Measurements from ENCODE around the gene MZT2A. TPM values are rescaled to one million over a fixed set of nuclear protein-coding genes. Genes with fewer than 3 reads are reported as not detected.
"Not testable (repeated sequence)": the region's sequence is repeated elsewhere in the genome, so short reads cannot be mapped to it uniquely, and the experiment has no call there.

The MZT2A gene, protein sequence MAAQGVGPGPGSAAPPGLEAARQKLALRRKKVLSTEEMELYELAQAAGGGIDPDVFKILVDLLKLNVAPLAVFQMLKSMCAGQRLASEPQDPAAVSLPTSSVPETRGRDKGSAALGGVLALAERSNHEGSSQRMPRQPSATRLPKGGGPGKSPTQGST
- total RNA-seq = 46.5 TPM
- long read RNA-seq, transcript MZT2A-201 (3 exons, 624 nt) = major isoform, 18 of 32 reads
- long read RNA-seq, partial matches to known transcripts = 4 of 32 reads
- long read RNA-seq, other reads (novel, unspliced or antisense) = 7 of 32 reads

GRCh38 chr2:131492015-131492417 is at the start of gene MZT2A:
Gene MZT2A (minus strand): TSS chr2:131492397. CDS start chr2:131492376, 21 bp downstream.
- DNase-seq; H3K36me3 ChIP-seq; H3K9me3 ChIP-seq; intact Hi-C loops (cut with DNase I); H3K27me3 ChIP-seq: not testable (repeated sequence)
- Histone ChIP-seq H3K4me3 (peak within 1 kb of the TSS; percentile 77), H3K27ac (peak within 1 kb of the TSS; percentile 91), H3K4me1 (peaks cover 21% of the 10 kb centered on the region)
- peak; percentile 3 for ATAC-seq

DNA sequence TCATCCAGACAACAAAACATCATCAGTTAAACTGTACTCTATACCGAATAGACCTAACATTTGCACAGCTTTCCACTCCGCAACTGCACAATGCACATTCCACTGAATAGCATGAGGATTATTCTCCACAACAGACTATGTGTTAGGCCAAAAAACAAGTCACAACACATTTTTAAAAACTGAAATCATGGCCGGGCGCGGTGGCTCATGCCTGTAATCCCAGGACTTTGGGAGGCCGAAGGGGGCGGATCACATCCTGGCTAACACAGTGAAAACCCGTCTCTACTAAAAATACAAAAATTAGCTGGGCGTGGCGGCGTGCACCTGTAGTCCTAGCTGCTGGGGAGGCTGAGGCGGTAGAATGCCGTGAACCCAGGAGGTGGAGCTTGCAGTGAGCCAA is 46.7 kb upstream of the MZT2A start:
- H3K27me3 ChIP-seq; H3K4me3 ChIP-seq; intact Hi-C loops (cut with DNase I); H3K36me3 ChIP-seq; ATAC-seq; H3K4me1 ChIP-seq; DNase-seq; H3K9me3 ChIP-seq; H3K27ac ChIP-seq: not testable (repeated sequence)

DNA sequence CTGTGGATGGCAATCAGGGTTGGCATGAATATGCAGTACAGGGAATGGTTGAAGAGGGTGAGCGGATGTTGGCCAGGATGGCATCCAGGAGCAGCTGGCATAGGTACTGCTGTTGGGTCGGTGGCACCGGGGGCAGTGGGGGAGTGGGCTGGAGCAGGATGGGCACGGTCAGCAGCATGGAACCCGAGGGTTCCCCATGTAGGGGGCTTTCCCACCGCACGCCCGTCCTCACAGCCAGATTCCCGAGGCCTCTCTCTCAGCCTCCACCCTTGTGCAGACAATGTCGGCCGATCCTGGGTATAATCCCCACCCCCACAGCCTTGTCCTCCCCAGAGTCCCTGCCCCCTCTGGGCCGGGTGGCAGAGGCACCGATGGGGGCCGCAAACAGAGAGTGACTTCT is 44.6 kb upstream of the MZT2A start:
- H3K4me3 ChIP-seq; H3K9me3 ChIP-seq; ATAC-seq; intact Hi-C loops (cut with DNase I); H3K4me1 ChIP-seq; H3K27me3 ChIP-seq; DNase-seq; H3K27ac ChIP-seq; H3K36me3 ChIP-seq: not testable (repeated sequence)

DNA sequence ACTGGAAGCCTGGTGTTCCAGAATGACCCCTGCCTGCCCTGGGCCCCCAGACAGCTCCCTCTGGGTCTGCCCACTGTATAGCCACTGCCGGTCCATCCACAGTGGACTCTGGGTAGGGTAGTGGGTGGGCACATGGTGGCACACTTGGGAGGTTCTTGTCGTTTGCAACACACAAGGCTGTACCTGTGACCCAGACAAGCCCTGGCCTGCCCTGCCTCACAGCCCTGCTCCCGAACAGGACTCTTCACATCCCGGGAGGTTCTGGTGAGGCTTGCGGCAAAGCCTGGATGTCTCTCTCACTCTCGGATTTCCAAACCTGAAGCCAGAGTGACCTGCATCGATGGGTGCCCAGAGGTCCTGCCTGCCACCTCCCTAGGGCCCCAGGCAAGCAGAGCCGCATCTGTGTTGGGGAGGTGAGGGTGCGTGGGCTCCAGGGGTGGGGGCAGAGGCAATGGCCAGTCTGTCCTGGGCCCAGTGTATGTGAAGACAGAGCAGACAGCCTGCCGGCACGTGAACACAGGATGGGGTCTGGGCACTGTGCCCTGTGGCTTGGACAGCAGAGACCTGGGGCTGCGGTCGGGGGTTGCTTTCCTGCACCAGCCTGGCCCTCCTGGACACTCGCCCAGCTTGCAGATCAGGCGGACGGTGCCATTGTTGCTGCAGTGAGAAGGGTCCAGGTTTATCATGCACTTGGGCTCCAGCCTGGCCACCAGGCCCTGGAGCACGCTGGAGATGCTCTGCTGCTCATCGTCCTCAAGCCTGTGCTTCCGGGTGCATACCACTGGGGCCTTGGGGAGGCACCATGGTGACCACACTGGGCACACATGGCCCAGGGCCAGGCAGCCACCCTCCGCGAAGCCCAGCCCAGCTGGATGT is 44.0 kb upstream of the MZT2A start:
- H3K4me1 ChIP-seq; H3K27ac ChIP-seq; DNase-seq; H3K27me3 ChIP-seq; H3K9me3 ChIP-seq; ATAC-seq; H3K36me3 ChIP-seq; intact Hi-C loops (cut with DNase I); H3K4me3 ChIP-seq: not testable (repeated sequence)

DNA sequence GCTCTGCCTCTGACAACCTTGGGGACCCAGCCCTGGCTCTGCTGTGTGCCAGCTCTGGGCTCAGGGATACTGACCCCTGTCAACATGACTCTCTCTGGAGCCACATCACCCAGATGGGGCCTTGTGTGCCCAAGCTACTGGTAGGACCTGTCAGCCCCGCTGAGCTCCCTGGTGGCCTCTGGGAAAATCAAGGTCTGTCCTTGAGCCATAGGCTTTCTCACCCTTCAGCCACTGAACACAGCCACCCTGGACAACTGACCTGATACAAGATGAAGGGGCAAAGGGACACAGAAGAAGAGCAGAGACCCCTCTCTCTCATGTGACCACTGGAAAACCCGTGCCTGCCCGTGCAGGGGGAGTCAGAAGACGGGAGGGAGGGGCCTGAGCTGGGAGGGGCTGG is 43.3 kb upstream of the MZT2A start:
- intact Hi-C loops (cut with DNase I) = no loop called here
- Histone ChIP-seq H3K4me1 (no peaks in the 10 kb centered on the region), H3K9me3 (no peaks in the 10 kb centered on the region), H3K4me3 (no peak overlapping the region), H3K36me3 (no peaks in the 10 kb centered on the region), H3K27ac (no peak overlapping the region), H3K27me3 (no peaks in the 10 kb centered on the region)
- TF ChIP-seq, protein P1, sequence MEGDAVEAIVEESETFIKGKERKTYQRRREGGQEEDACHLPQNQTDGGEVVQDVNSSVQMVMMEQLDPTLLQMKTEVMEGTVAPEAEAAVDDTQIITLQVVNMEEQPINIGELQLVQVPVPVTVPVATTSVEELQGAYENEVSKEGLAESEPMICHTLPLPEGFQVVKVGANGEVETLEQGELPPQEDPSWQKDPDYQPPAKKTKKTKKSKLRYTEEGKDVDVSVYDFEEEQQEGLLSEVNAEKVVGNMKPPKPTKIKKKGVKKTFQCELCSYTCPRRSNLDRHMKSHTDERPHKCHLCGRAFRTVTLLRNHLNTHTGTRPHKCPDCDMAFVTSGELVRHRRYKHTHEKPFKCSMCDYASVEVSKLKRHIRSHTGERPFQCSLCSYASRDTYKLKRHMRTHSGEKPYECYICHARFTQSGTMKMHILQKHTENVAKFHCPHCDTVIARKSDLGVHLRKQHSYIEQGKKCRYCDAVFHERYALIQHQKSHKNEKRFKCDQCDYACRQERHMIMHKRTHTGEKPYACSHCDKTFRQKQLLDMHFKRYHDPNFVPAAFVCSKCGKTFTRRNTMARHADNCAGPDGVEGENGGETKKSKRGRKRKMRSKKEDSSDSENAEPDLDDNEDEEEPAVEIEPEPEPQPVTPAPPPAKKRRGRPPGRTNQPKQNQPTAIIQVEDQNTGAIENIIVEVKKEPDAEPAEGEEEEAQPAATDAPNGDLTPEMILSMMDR (IDR thresholded peaks at IDR 0.05) = no peak
- no peak for DNase-seq
- no peak for ATAC-seq

DNA sequence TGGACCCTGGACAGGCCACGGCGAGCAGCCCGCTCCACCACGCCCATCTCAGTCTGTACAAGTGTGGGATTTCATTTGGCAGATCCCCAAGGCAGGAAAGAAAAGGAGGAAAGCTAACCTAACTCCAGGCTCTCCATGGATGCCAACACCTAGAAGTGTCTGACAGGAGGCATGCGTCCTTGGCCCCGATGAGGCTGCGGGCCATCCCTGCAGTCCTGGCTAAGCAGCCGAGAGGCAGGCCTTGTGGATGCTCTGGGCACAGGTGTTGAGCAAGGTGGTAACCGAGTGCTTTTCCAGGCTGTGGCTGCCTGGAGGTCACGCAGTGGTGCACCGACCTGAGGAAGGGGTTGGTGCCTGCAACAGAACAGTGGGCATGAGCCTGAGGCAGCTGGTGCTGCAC is 42.8 kb upstream of the MZT2A start:
- H3K27me3 ChIP-seq; H3K9me3 ChIP-seq; H3K27ac ChIP-seq; H3K4me1 ChIP-seq; DNase-seq; ATAC-seq; H3K36me3 ChIP-seq; H3K4me3 ChIP-seq; intact Hi-C loops (cut with DNase I): not testable (repeated sequence)

DNA sequence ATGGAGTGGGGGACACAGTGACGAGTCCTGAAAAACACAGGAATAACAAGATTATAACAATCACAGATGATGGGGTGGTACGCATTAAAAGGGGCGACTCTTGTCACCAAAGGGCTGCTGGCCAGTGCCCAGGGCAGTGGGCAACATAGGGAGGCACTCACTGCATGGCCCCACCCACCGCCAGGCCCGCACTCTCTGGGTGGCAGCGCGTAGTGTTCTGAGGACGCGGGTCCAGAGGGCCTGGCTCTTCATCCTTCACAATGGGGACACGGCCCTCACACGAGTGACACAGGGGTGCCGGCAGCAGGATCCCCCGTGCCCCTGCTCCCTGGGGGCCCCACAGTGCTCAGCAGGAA is 42.1 kb upstream of the MZT2A start:
- H3K9me3 ChIP-seq; H3K4me1 ChIP-seq; intact Hi-C loops (cut with DNase I); H3K4me3 ChIP-seq; H3K27me3 ChIP-seq; H3K36me3 ChIP-seq; DNase-seq; ATAC-seq; H3K27ac ChIP-seq: not testable (repeated sequence)

DNA sequence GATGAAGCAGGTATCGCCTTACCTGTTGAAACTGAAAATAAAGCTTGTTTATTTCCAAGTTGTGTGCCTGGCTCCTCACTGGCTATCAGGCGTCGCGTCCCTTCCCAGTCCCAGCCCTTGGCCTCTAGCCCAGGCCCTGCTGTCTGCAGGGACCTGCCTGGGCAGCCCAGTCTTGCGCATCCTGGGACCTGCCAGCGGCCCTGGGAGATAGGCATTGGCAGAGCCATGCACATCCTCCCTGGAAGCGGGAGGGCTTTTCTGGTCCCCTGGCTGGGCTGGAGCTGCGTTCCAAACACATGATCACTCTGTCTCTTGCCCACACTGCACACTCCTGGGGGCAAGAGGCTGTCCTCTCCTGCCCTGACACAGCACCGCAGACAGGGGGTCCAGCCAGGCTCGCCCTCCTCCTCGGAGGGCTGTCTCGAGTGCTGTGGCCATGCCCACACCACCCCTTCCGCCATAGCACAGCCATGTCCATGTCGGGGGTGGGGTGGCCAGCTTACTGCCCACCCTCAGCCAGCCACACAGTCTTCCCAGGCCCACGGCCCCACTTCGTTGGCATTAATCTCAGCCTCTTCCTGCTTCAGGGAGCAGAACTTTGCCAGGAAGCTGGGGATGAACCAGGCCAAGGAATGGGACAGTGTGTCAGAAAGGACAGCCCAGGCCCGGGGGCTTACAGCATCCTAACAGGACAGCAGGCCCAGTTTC is 41.6 kb upstream of the MZT2A start:
- DNase-seq; H3K4me3 ChIP-seq; H3K9me3 ChIP-seq; H3K27me3 ChIP-seq; H3K27ac ChIP-seq; ATAC-seq; H3K4me1 ChIP-seq; intact Hi-C loops (cut with DNase I); H3K36me3 ChIP-seq: not testable (repeated sequence)

DNA sequence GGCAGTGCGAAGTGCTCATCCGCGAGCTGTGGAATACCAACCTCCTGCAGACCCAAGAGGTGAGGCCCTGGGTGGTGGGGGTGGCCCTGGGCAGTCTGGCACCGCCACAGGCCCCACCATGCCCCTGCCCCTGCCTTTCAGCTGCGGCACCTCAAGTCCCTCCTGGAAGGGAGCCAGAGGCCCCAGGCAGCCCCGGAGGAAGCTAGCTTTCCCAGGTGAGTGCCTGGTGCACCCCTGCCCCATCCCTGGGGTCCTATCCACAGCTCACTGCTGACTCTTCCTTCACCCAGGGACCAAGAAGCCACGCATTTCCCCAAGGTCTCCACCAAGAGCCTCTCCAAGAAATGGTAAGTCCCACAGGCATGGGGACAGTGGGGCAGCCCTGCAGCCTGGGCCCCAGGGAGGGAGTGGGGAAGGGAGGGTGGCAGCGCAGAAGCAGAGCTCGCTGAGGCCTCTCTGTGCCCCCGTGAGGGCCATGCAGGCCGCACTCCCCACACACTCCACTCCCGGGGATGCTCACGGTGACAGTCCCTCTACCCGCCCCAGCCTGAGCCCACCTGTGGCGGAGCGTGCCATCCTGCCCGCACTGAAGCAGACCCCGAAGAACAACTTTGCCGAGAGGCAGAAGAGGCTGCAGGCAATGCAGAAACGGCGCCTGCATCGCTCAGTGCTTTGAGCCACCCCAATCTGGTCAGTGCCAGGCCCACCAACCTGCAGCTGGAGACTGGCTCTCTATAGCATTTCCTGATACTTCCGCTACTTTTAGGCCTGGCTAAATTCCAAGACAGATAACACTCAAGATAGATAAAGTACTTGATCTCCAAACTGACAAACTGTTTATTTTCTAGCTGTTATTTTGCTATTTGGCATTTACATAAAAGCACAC is 40.8 kb upstream of the MZT2A start:
- peak; percentile 49 for DNase-seq
- ATAC-seq; H3K27ac ChIP-seq; H3K9me3 ChIP-seq; H3K36me3 ChIP-seq; H3K4me1 ChIP-seq; H3K27me3 ChIP-seq; H3K4me3 ChIP-seq; intact Hi-C loops (cut with DNase I): not testable (repeated sequence)

DNA sequence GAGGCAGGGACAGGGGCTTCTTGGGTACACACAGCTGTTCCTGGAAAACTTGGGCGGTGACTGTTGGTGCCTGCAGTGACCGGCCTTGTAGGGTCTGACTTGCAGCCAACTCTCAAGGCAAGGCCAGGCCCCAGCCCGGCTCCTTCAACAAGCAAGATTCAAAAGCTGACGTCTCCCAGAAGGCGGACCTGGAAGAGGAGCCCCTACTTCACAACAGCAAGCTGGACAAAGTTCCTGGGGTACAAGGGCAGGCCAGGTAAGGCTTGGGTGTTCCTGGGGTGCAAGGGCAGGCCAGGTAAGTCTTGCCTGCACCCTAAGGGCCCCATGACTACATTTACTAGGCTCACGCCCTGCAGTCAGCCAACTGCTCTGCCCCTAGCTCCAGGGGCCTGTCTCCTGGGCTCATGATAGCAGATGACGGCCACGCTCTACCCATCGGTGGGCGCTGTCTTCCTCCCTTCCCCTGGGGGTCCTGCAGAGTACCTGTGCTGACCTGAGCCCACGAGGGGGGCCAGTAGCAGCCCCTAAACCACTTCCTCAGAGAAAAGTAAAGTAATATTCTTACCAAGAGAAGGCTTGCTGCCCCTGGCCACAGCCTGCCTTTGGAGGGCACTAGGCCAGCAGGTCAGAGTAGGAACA is 39.5 kb upstream of the MZT2A start:
- H3K4me3 ChIP-seq; intact Hi-C loops (cut with DNase I); H3K36me3 ChIP-seq; H3K27me3 ChIP-seq; H3K9me3 ChIP-seq; H3K27ac ChIP-seq; H3K4me1 ChIP-seq; ATAC-seq: not testable (repeated sequence)
- DNase-seq = peak; percentile 47

DNA sequence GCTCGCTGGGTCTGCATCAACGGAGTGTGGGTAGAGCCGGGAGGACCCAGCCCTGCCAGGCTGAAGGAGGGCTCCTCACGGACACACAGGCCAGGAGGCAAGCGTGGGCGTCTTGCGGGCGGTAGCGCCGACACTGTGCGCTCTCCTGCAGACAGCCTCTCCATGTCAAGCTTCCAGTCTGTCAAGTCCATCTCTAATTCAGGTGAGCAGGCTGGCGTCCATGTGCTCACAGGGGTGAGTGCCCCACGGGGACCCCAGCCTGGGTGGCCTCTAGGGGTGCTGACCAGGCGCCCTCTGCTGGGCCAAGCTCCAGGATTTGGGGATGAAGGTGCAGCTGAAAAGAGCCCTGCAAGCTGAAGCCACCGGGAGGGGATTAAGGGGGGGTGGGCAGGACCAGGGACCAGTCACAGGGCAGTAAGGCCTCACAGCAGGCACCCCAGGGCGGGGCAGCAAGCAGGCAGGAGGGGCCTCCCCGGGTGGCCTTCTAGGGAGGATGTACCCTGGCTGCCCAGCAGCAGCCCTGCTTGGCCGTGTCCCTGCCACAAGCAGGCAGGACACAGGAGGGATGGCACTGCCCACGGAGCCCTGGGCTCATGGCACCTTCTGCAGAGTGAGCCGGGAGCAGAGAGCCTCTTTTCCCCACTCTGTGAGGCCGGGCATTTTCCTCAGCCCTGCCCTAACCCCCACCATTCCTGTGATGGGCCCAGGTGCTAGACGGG is 38.6 kb upstream of the MZT2A start:
- ATAC-seq; H3K4me3 ChIP-seq; intact Hi-C loops (cut with DNase I); H3K27me3 ChIP-seq; H3K9me3 ChIP-seq; H3K36me3 ChIP-seq; H3K27ac ChIP-seq; H3K4me1 ChIP-seq: not testable (repeated sequence)
- peak; percentile 61 for DNase-seq

All from upper lobe of right lung (tissue), 1 donor.